Neuronal stem cell (in vitro differentiated cells): ENCODE results near the gene CEP97.

Source experiments
- DNase-seq: peaks from one replicate; pipeline ENCODE4 v3.0.0-alpha.2; 2013; ENCODE audit warnings: low spot score
- H2AFZ ChIP-seq: one replicate; pipeline ENCODE4 v1.6.1; 2013; ENCODE audit warnings: mild to moderate bottlenecking, low read length, inconsistent platforms
- H2AK5ac ChIP-seq: 2 replicates; pipeline ENCODE4 v1.6.1; 2013; ENCODE audit warnings: low read depth, mild to moderate bottlenecking, inconsistent platforms, low read length, moderate library complexity, mixed read lengths
- H2BK120ac ChIP-seq: 2 replicates; pipeline ENCODE4 v1.6.1; 2013; ENCODE audit warnings: low read depth, mild to moderate bottlenecking, inconsistent platforms, low read length, moderate library complexity, mixed read lengths
- H2BK12ac ChIP-seq: one replicate; pipeline ENCODE4 v1.6.1; 2013; ENCODE audit warnings: low read length, inconsistent platforms
- H2BK15ac ChIP-seq: 2 replicates; pipeline ENCODE4 v1.6.1; 2013; ENCODE audit warnings: mild to moderate bottlenecking, low read length, inconsistent platforms, mixed read lengths
- H2BK5ac ChIP-seq: one replicate; pipeline ENCODE4 v1.6.1; 2013; ENCODE audit warnings: inconsistent platforms, mild to moderate bottlenecking, low read length, moderate library complexity
- H3K14ac ChIP-seq: one replicate; pipeline ENCODE4 v1.6.1; 2013; ENCODE audit warnings: low read length, inconsistent platforms
- H3K18ac ChIP-seq: 2 replicates; pipeline ENCODE4 v1.6.1; 2013; ENCODE audit warnings: low read length, inconsistent platforms
- H3K23ac ChIP-seq: 2 replicates; pipeline ENCODE4 v1.6.1; 2013; ENCODE audit warnings: low read depth, mild to moderate bottlenecking, mixed read lengths, low read length, inconsistent platforms; ENCODE audit not compliant: poor library complexity
- H3K27ac ChIP-seq: replicated peaks from 3 replicates; pipeline ENCODE4 v1.5.1; 2013; ENCODE audit warnings: low read length, inconsistent platforms
- H3K27me3 ChIP-seq, 3 experiments: 2 replicates each; pipeline ENCODE4 v1.6.1; 2013; ENCODE audit warnings: low read length in 3 of 3, mild to moderate bottlenecking in 2 of 3, inconsistent platforms in 1 of 3, low read depth in 1 of 3, mixed read lengths in 1 of 3, moderate library complexity in 1 of 3; ENCODE audit not compliant: control insufficient read depth in 3 of 3, insufficient read depth in 3 of 3
- H3K36me3 ChIP-seq, 2 donors: replicated peaks in 1 of 2; 2 replicates each; pipeline ENCODE4 v1.6.1; 2013; ENCODE audit warnings: low read length in 2 of 2; ENCODE audit not compliant: control insufficient read depth in 2 of 2, insufficient read depth in 2 of 2
- H3K4ac ChIP-seq: 2 replicates; pipeline ENCODE4 v1.6.1; 2013; ENCODE audit warnings: inconsistent platforms, mild to moderate bottlenecking, low read length, moderate library complexity
- H3K4me1 ChIP-seq, 2 donors: 1 replicate in 1 of 2; 2 replicates in 1 of 2; pipeline ENCODE4 v1.6.1; 2013; ENCODE audit warnings: low read length in 2 of 2, low read depth in 1 of 2; ENCODE audit not compliant: control insufficient read depth in 2 of 2, insufficient read depth in 1 of 2
- H3K4me2 ChIP-seq: one replicate; pipeline ENCODE4 v1.6.1; 2013; ENCODE audit warnings: mild to moderate bottlenecking, low read length, inconsistent platforms; ENCODE audit not compliant: insufficient read depth, poor library complexity, severe bottlenecking
- H3K4me3 ChIP-seq, 2 donors: 2 replicates each; pipeline ENCODE4 v1.5.1; 2013; ENCODE audit warnings: low read length in 2 of 2, mild to moderate bottlenecking in 2 of 2, inconsistent platforms in 1 of 2, moderate library complexity in 1 of 2
- H3K79me1 ChIP-seq: one replicate; pipeline ENCODE4 v1.6.1; 2013; ENCODE audit warnings: low read depth, mild to moderate bottlenecking, inconsistent platforms, low read length, moderate library complexity
- H3K9ac ChIP-seq: one replicate; pipeline ENCODE4 v1.6.1; 2013; ENCODE audit warnings: mild to moderate bottlenecking, low read depth, low read length, inconsistent platforms; ENCODE audit not compliant: poor library complexity
- H3K9me3 ChIP-seq, 2 donors: replicated peaks in 1 of 2; 2 replicates each; pipeline versions ENCODE3 to v1.6.1; 2013; ENCODE audit warnings: low read length in 2 of 2, mild to moderate bottlenecking in 2 of 2, inconsistent platforms in 1 of 2, low read depth in 1 of 2, mixed read lengths in 1 of 2, moderate library complexity in 1 of 2; ENCODE audit not compliant: control insufficient read depth in 2 of 2, insufficient read depth in 1 of 2
- H4K8ac ChIP-seq: one replicate; pipeline ENCODE4 v1.6.1; 2013; ENCODE audit warnings: low read depth, mild to moderate bottlenecking, inconsistent platforms, low read length, moderate library complexity
- H4K91ac ChIP-seq: one replicate; pipeline ENCODE4 v1.6.1; 2013; ENCODE audit warnings: low read length, low read depth, mild to moderate bottlenecking, inconsistent platforms; ENCODE audit not compliant: poor library complexity
- WGBS, 2 donors: extraction: QIAGEN DNeasy Blood & Tissue Kit; methylation state at CpG; one replicate each; pipeline ENCODE4 v1.1.7; 2013; ENCODE audit warnings: missing lambda C conversion rate in 2 of 2, mixed read lengths in 1 of 2; ENCODE audit not compliant: insufficient read length in 2 of 2, insufficient replicate concordance in 1 of 2; ENCODE audit errors: extremely low coverage in 2 of 2; 5-methylcytosine and 5-hydroxymethylcytosine counted together

Gene CEP97

GRCh38 chr3:101806491-101806890 lies 82.1 kb downstream of the CEP97 start:
- peaks cover 0 to 3% of the 10 kb centered on the region in 2 donors for H3K4me1 ChIP-seq
- whole genome bisulfite sequencing, 2 donors, result no CpG with 5 or more reads among the region's 1 CpG
- no peak overlapping the region for H3K4ac ChIP-seq
- no peak overlapping the region for H3K4me2 ChIP-seq
- H3K9me3 ChIP-seq, result no peaks in the 10 kb centered on the region
- no peak overlapping the region for H2AFZ ChIP-seq
- no peaks in the 10 kb centered on the region for H3K27me3 ChIP-seq
- H3K36me3 ChIP-seq, result peaks cover 6 to 24% of the 10 kb centered on the region in 2 donors
- no peak overlapping the region for H3K23ac ChIP-seq
- H3K14ac ChIP-seq, result no peak overlapping the region
- H2BK5ac ChIP-seq, result no peak overlapping the region
- H3K79me1 ChIP-seq, result no peaks in the 10 kb centered on the region
- H2BK120ac ChIP-seq, result no peak overlapping the region
- H3K18ac ChIP-seq, result no peak overlapping the region
- H3K9ac ChIP-seq, result no peak overlapping the region
- H4K91ac ChIP-seq, result no peak overlapping the region
- no peak overlapping the region for H3K27ac ChIP-seq
- H2BK12ac ChIP-seq, result no peak overlapping the region
- H2BK15ac ChIP-seq, result no peak overlapping the region
- no peak for DNase-seq
- H4K8ac ChIP-seq, result no peak overlapping the region
- H3K4me3 ChIP-seq, result no peak overlapping the region
- H2AK5ac ChIP-seq, result no peak overlapping the region

- Histone ChIP-seq H3K23ac (no peak overlapping the region), H3K4me1 (peaks cover 0 to 3% of the 10 kb centered on the region in 2 donors), H3K27ac (no peak overlapping the region), H3K9me3 (no peaks in the 10 kb centered on the region), H2BK120ac (no peak overlapping the region), H2AFZ (no peak overlapping the region), H3K36me3 (peaks cover 3 to 13% of the 10 kb centered on the region in 2 donors), H3K18ac (no peak overlapping the region), H4K8ac (no peak overlapping the region), H2BK5ac (no peak overlapping the region), H2BK15ac (no peak overlapping the region), H4K91ac (no peak overlapping the region), H2AK5ac (no peak overlapping the region), H3K79me1 (no peaks in the 10 kb centered on the region), H2BK12ac (no peak overlapping the region), H3K14ac (no peak overlapping the region), H3K4ac (no peak overlapping the region), H3K4me3 (no peak overlapping the region), H3K4me2 (no peak overlapping the region), H3K9ac (no peak overlapping the region), H3K27me3 (no peaks in the 10 kb centered on the region)
- DNase-seq, result no peak
- 100% methylated on average over 1 of the region's 2 CpGs; no CpG with 5 or more reads in 1 of the 2 donors for WGBS, 2 donors
Observed at GRCh38 chr3:101807888-101808287, 83.5 kb downstream of the CEP97 start.

- H3K18ac ChIP-seq, result no peak overlapping the region
- H4K91ac ChIP-seq, result no peak overlapping the region
- no peak overlapping the region for H3K4me2 ChIP-seq
- no peak overlapping the region for H4K8ac ChIP-seq
- no peak overlapping the region for H3K9ac ChIP-seq
- H2AK5ac ChIP-seq, result no peak overlapping the region
- H2BK120ac ChIP-seq, result no peak overlapping the region
- no peaks in the 10 kb centered on the region for H3K79me1 ChIP-seq
- no peak overlapping the region for H3K27ac ChIP-seq
- peaks cover 0 to 3% of the 10 kb centered on the region in 2 donors for H3K4me1 ChIP-seq
- H2BK12ac ChIP-seq, result no peak overlapping the region
- H3K23ac ChIP-seq, result no peak overlapping the region
- no peak overlapping the region for H2AFZ ChIP-seq
- peak; percentile 36 for DNase-seq
- no peaks in the 10 kb centered on the region for H3K27me3 ChIP-seq
- no peak overlapping the region for H2BK5ac ChIP-seq
- H2BK15ac ChIP-seq, result no peak overlapping the region
- no peaks in the 10 kb centered on the region for H3K9me3 ChIP-seq
- H3K4me3 ChIP-seq, result no peak overlapping the region
- peaks cover 0 to 3% of the 10 kb centered on the region in 2 donors for H3K36me3 ChIP-seq
- H3K4ac ChIP-seq, result no peak overlapping the region
- no peak overlapping the region for H3K14ac ChIP-seq
Observed at GRCh38 chr3:101809178-101810021, 85.0 kb downstream of the CEP97 start.

GRCh38 chr3:101810022-101810418 lies 85.6 kb downstream of the CEP97 start:
- Histone ChIP-seq H2AK5ac (no peak overlapping the region), H2BK5ac (no peak overlapping the region), H3K9me3 (no peaks in the 10 kb centered on the region), H3K36me3 (peaks cover 0 to 3% of the 10 kb centered on the region in 2 donors), H3K4me3 (no peak overlapping the region), H3K9ac (no peak overlapping the region), H3K79me1 (no peaks in the 10 kb centered on the region), H3K14ac (no peak overlapping the region), H2AFZ (no peak overlapping the region), H3K27me3 (no peaks in the 10 kb centered on the region), H3K4ac (no peak overlapping the region), H2BK12ac (no peak overlapping the region), H4K91ac (no peak overlapping the region), H3K18ac (no peak overlapping the region), H3K4me2 (no peak overlapping the region), H4K8ac (no peak overlapping the region), H2BK120ac (no peak overlapping the region), H3K27ac (no peak overlapping the region), H3K4me1 (peaks cover 0 to 3% of the 10 kb centered on the region in 2 donors), H2BK15ac (no peak overlapping the region), H3K23ac (no peak overlapping the region)
- DNase-seq, result no peak
